Mesenchymal stem cell (in vitro differentiated cells and primary cell): ENCODE results near the gene ZCCHC7.

Experiments used
- DNase-seq: peaks from one replicate; pipeline ENCODE4 v3.0.0-alpha.2; 2013
- H2AFZ ChIP-seq: one replicate; pipeline ENCODE4 v1.6.1; 2013; ENCODE audit warnings: low read depth, mild to moderate bottlenecking, control low read depth, inconsistent platforms, low read length, moderate library complexity
- H2AK5ac ChIP-seq: 2 replicates; pipeline ENCODE4 v1.6.1; 2013; ENCODE audit warnings: low read length, moderate library complexity, mild to moderate bottlenecking, inconsistent platforms; ENCODE audit not compliant: severe bottlenecking
- H2BK120ac ChIP-seq: one replicate; pipeline ENCODE4 v1.6.1; 2013; ENCODE audit warnings: low read depth, mild to moderate bottlenecking, inconsistent platforms, low read length, moderate library complexity
- H2BK12ac ChIP-seq, 2 experiments: one replicate each; pipeline ENCODE4 v1.6.1; 2013; ENCODE audit warnings: inconsistent platforms in 2 of 2, low read length in 2 of 2, mild to moderate bottlenecking in 2 of 2, moderate library complexity in 2 of 2, control low read depth in 1 of 2
- H2BK15ac ChIP-seq: one replicate; pipeline ENCODE4 v1.6.1; 2013; ENCODE audit warnings: mild to moderate bottlenecking, low read depth, inconsistent platforms; ENCODE audit not compliant: poor library complexity, severe bottlenecking
- H2BK5ac ChIP-seq: 2 replicates; pipeline ENCODE4 v1.6.1; 2013; ENCODE audit warnings: low read depth, mild to moderate bottlenecking, low read length, control low read depth, inconsistent platforms; ENCODE audit not compliant: poor library complexity, severe bottlenecking
- H3K14ac ChIP-seq, 2 experiments: one replicate each; pipeline ENCODE4 v1.6.1; 2013; ENCODE audit warnings: inconsistent platforms in 2 of 2, low read length in 2 of 2, control low read depth in 1 of 2, mild to moderate bottlenecking in 1 of 2, moderate library complexity in 1 of 2
- H3K18ac ChIP-seq, 2 experiments: one replicate each; pipeline ENCODE4 v1.6.1; 2013; ENCODE audit warnings: inconsistent platforms in 2 of 2, low read length in 2 of 2, control low read depth in 1 of 2, low read depth in 1 of 2, mild to moderate bottlenecking in 1 of 2
- H3K23ac ChIP-seq, 2 experiments: one replicate each; pipeline ENCODE4 v1.6.1; 2013; ENCODE audit warnings: inconsistent platforms in 2 of 2, low read length in 2 of 2, mild to moderate bottlenecking in 2 of 2, moderate library complexity in 2 of 2, control low read depth in 1 of 2
- H3K27ac ChIP-seq: 2 replicates; pipeline ENCODE4 v1.5.1; 2013; ENCODE audit warnings: mild to moderate bottlenecking, moderate library complexity, low read length, control low read depth, inconsistent platforms; ENCODE audit not compliant: poor library complexity, severe bottlenecking
- H3K27me3 ChIP-seq, 2 experiments: 2 replicates each; pipeline versions ENCODE4 v1.6.1 to v1.7.0; 2013; ENCODE audit warnings: low read length in 2 of 2, mild to moderate bottlenecking in 2 of 2, moderate library complexity in 2 of 2, control low read depth in 1 of 2, inconsistent platforms in 1 of 2; ENCODE audit not compliant: control insufficient read depth in 1 of 2, insufficient read depth in 1 of 2
- H3K36me3 ChIP-seq, 2 experiments: 2 replicates each; pipeline versions ENCODE4 v1.6.1 to v1.7.0; 2013; ENCODE audit warnings: low read length in 2 of 2, control low read depth in 1 of 2, inconsistent platforms in 1 of 2, low read depth in 1 of 2, mild to moderate bottlenecking in 1 of 2; ENCODE audit not compliant: insufficient read depth in 2 of 2, control insufficient read depth in 1 of 2
- H3K4ac ChIP-seq, 2 experiments: one replicate each; pipeline ENCODE4 v1.6.1; 2013; ENCODE audit warnings: inconsistent platforms in 2 of 2, low read length in 2 of 2, mild to moderate bottlenecking in 2 of 2, moderate library complexity in 2 of 2, control low read depth in 1 of 2, low read depth in 1 of 2
- H3K4me1 ChIP-seq: 2 replicates; pipeline ENCODE4 v1.6.1; 2013; ENCODE audit warnings: low read depth, low read length, control low read depth; ENCODE audit not compliant: control insufficient read depth, insufficient read depth
- H3K4me2 ChIP-seq: 2 replicates; pipeline ENCODE4 v1.6.1; 2013; ENCODE audit warnings: low read length, mild to moderate bottlenecking, inconsistent platforms; ENCODE audit not compliant: poor library complexity, severe bottlenecking
- H3K4me3 ChIP-seq, 2 experiments: 2 replicates each; pipeline versions ENCODE4 v1.5.1 to v1.7.0; 2013; ENCODE audit warnings: low read length in 2 of 2, mild to moderate bottlenecking in 2 of 2, control low read depth in 1 of 2, low read depth in 1 of 2; ENCODE audit not compliant: insufficient read depth in 1 of 2
- H3K79me1 ChIP-seq: replicated peaks from 2 replicates; pipeline ENCODE4 v1.6.1; 2013; ENCODE audit warnings: mild to moderate bottlenecking, control low read depth, low read length, inconsistent platforms; ENCODE audit not compliant: poor library complexity, severe bottlenecking
- H3K9ac ChIP-seq: 2 replicates; pipeline ENCODE4 v1.7.0; 2013; ENCODE audit warnings: mild to moderate bottlenecking, low read length, moderate library complexity
- H3K9me3 ChIP-seq: 2 replicates; pipeline ENCODE4 v1.7.0; 2013; ENCODE audit warnings: mild to moderate bottlenecking, low read length; ENCODE audit not compliant: control insufficient read depth
- H4K8ac ChIP-seq: one replicate; pipeline ENCODE4 v1.6.1; 2013; ENCODE audit warnings: inconsistent platforms, mild to moderate bottlenecking, low read length, moderate library complexity
- H4K91ac ChIP-seq: one replicate; pipeline ENCODE4 v1.6.1; 2013; ENCODE audit warnings: mild to moderate bottlenecking, low read length, inconsistent platforms
- WGBS: methylation state at CpG from one replicate; pipeline ENCODE4 v1.1.7; 2013; ENCODE audit warnings: mixed read lengths; 5-methylcytosine and 5-hydroxymethylcytosine counted together

ZCCHC7 gene

DNA sequence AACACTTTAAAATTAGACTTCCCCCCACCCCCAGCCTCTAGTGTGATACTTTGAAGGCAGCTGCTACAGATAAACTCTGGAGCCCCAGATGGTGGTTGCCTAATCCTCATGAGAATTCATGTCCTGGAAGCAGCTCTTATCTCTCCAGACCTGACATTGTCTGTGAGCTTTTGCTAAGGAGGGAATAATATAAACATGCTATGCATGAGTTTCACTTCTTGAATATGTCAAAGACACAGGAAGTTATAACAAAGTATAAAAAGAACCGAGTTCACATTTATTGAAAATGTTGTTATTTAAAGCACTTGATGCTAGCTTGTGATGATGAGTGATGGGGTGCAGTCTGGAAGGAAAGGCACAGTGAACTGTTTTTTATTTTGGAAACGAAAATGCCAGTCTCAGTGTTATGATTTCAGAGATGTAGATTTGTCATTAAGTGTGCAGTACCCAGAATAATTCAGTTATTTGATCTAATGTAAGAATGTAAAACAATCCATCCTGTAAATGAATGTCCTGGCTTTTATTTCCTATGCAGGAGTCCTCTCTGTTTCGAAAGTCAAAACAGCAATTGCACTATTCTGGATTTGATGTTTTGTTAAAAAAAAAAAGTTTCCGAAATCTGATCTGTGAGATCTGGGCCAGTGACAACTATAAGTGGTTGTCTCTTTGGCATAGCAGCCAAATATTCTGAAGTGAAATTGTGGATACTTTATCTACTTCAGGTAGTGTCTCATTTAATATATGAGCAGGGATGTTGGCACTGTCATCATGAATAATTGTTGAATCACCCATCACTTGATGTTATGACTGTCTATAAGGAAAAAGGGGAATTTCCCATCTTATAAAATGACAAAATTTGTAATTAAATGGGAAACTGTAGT, 77.0 kb downstream of the ZCCHC7 start:
- H3K36me3 ChIP-seq: peaks cover 0 to 9% of the 10 kb centered on the region in 2 experiments
- 26% methylated on average over 4 of the region's 4 CpGs for WGBS
- no peak overlapping the region for H3K4ac ChIP-seq

DNA sequence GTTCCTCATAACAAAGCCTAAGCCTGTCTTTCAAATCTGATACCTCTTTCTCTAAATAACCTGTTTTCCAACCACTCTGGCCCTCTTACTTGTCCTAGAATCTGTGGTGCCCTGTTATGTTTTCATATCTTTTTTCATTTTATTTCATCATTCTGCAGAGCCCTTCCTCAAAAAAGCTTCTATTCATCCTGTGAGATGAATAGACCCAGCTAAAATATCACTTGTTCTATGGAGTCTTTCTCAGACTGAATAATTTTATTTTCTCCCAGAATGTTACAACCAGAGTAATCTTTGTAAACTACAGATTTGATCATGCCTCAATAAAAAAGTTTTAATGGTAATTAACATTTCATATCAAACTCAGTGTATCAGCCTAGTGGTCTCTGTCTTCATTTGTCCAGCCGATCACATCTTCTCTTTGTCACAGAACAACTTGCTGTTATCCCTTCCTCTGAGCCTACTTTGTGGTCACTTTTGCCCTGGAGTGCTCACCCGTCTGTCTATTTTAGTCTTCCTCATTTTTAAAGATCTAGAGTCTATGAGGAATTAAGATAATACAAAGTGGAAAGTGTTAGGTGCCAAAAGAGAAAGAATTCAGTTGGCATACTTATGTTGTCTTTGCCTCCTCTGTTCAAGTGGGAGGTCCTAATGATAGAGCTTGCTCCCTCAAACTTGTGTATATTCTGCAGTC, 77.8 kb downstream of the ZCCHC7 start:
- no peak overlapping the region for H2AK5ac ChIP-seq
- no peak overlapping the region for H2BK5ac ChIP-seq
- no peak overlapping the region for H3K23ac ChIP-seq
- no peak overlapping the region for H3K4me2 ChIP-seq
- no peak overlapping the region for H2BK12ac ChIP-seq
- no peak overlapping the region for H3K9ac ChIP-seq
- H4K8ac ChIP-seq: no peak overlapping the region
- no peak overlapping the region for H3K27ac ChIP-seq
- DNase-seq: no peak
- H3K9me3 ChIP-seq: no peaks in the 10 kb centered on the region
- H4K91ac ChIP-seq: no peak overlapping the region
- no peaks in the 10 kb centered on the region for H3K27me3 ChIP-seq
- H3K18ac ChIP-seq: no peak overlapping the region
- no peak overlapping the region for H3K14ac ChIP-seq
- peaks cover 5% of the 10 kb centered on the region for H3K79me1 ChIP-seq
- no peaks in the 10 kb centered on the region for H3K4me1 ChIP-seq
- WGBS: 100% methylated on average over 1 of the region's 2 CpGs
- no peak overlapping the region for H3K4me3 ChIP-seq
- no peak overlapping the region for H3K4ac ChIP-seq
- H2AFZ ChIP-seq: no peak overlapping the region
- H2BK15ac ChIP-seq: no peak overlapping the region
- H2BK120ac ChIP-seq: no peak overlapping the region
- peaks cover 0 to 9% of the 10 kb centered on the region in 2 experiments for H3K36me3 ChIP-seq

More for the DNA sequence above, 77.0 kb downstream of the ZCCHC7 start:
- Histone ChIP-seq H3K4me3 (no peak overlapping the region), H3K27me3 (no peaks in the 10 kb centered on the region), H3K14ac (no peak overlapping the region), H3K27ac (no peak overlapping the region), H3K18ac (no peak overlapping the region), H2BK120ac (no peak overlapping the region), H4K8ac (no peak overlapping the region), H2BK12ac (no peak overlapping the region), H3K9ac (peak overlapping the region; percentile 32), H3K9me3 (no peaks in the 10 kb centered on the region), H3K4me2 (no peak overlapping the region), H2BK5ac (no peak overlapping the region), H2BK15ac (no peak overlapping the region), H4K91ac (no peak overlapping the region), H2AK5ac (no peak overlapping the region), H3K4me1 (no peaks in the 10 kb centered on the region), H3K23ac (no peak overlapping the region), H2AFZ (no peak overlapping the region), H3K79me1 (peaks cover 3% of the 10 kb centered on the region)
- DNase-seq: peak; percentile 57

DNA sequence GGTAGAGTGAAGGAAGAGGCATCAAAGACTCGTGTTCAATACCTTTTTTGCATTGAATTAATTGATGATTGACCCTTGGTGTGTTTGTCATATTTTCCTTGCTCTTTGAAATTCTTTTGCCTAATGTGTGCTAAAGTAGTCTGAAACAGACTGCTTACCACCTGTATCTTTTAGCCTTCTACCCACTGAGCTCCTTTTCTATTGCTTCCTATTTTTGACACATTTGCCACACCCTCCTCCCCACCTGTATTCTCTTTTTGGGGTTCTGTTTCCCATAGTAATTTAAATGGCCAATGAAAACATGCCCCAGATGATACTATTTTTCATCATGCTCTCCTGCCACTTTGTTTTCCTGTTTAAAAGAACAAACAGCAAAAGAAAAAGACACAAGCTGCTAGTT, 78.5 kb downstream of the ZCCHC7 start:
- Histone ChIP-seq H2AFZ (no peak overlapping the region), H2BK5ac (no peak overlapping the region), H3K27ac (no peak overlapping the region), H3K18ac (no peak overlapping the region), H2BK12ac (no peak overlapping the region), H3K4me3 (no peak overlapping the region), H3K9me3 (no peaks in the 10 kb centered on the region), H3K79me1 (peaks cover 6% of the 10 kb centered on the region), H3K9ac (no peak overlapping the region), H4K8ac (no peak overlapping the region), H2BK15ac (no peak overlapping the region), H3K23ac (no peak overlapping the region), H3K4ac (no peak overlapping the region), H3K27me3 (no peaks in the 10 kb centered on the region), H3K14ac (no peak overlapping the region), H3K4me2 (no peak overlapping the region), H4K91ac (no peak overlapping the region), H3K4me1 (no peaks in the 10 kb centered on the region), H2BK120ac (no peak overlapping the region), H2AK5ac (no peak overlapping the region), H3K36me3 (peaks cover 0 to 12% of the 10 kb centered on the region in 2 experiments)
- WGBS: 100% methylated on average over 1 of the region's 1 CpG
- DNase-seq: no peak

DNA sequence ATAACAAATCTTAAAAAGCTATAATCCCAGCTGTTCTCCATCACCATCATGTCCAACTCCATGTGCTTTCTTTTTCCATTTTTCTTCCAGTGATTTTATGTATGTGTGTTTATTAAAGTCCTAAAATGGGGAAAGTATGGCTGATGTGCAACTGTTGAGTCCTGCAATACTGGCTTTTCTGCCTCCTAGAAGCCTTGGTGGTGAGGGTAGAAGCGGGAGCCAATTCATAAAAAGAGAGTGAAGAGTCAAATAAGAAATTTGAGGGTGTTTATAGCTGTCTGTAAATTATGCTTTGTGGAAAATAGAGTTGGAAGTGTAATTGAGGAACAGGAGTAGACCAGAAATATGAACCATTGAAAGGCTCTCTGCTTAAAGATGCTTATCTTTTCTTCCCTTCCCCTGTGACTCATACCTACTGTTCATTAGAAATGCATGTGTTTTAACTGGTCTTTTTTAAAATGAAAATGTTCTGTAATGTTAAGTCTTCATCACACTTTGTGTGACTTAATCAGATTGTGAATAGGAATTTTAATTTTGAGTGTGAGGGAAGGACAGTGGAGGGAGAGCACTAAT, 80.1 kb downstream of the ZCCHC7 start:
- Histone ChIP-seq H3K4me2 (no peak overlapping the region), H4K91ac (no peak overlapping the region), H2AFZ (no peak overlapping the region), H3K9me3 (no peaks in the 10 kb centered on the region), H3K14ac (no peak overlapping the region), H3K27me3 (no peaks in the 10 kb centered on the region), H3K18ac (no peak overlapping the region), H3K27ac (no peak overlapping the region), H4K8ac (no peak overlapping the region), H3K23ac (no peak overlapping the region), H3K4me1 (no peaks in the 10 kb centered on the region), H2AK5ac (no peak overlapping the region), H3K36me3 (peaks cover 0 to 10% of the 10 kb centered on the region in 2 experiments), H3K9ac (no peak overlapping the region), H2BK120ac (no peak overlapping the region), H2BK15ac (no peak overlapping the region), H3K79me1 (peaks cover 13% of the 10 kb centered on the region), H3K4ac (no peak overlapping the region), H2BK12ac (no peak overlapping the region), H2BK5ac (no peak overlapping the region), H3K4me3 (no peak overlapping the region)
- DNase-seq: peak; percentile 61
- WGBS: 69% methylated on average over 1 of the region's 1 CpG
